ENCODE measurements around the gene HEY2.
"Not testable (repeated sequence)": the region's sequence is repeated elsewhere in the genome, so short reads cannot be mapped to it uniquely, and the experiment has no call there.

Gene HEY2

DNA sequence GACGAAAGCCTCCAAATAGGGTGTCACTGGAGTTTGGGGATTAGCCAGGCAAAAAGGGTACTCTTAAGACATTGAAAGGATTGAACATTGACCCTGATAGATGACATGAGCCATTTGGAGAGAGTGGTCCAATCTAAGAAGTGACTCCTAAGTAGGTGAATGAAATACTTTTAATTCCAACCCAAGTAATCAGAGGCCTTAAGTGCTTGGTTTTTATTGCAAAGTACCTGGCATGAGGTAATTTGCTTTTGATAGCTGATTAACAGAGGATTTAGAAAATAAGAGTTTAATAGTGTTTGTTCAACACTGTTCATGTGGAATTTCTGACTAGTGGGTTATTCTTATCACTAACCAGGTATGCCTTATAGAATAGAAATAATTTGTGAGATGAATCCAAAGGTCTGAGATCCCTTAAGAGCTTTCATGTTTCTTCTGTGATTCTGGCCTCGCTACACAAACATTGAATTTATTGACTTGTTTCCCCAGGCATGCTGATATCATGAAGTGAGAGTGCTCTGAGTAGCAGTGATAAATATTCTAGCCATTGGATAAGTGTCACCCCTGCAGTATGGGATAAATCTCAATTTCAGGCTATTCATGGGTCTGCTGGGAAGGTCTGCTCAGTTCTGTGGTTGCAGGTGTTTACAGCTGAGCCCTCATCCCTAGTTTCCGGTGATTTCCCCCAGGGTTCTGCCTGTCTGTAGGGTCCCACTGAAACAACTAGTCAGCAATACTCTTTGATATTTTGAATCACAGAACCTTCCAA is 47.9 kb downstream of the HEY2 start:
- DNase-seq, result no peak

DNA sequence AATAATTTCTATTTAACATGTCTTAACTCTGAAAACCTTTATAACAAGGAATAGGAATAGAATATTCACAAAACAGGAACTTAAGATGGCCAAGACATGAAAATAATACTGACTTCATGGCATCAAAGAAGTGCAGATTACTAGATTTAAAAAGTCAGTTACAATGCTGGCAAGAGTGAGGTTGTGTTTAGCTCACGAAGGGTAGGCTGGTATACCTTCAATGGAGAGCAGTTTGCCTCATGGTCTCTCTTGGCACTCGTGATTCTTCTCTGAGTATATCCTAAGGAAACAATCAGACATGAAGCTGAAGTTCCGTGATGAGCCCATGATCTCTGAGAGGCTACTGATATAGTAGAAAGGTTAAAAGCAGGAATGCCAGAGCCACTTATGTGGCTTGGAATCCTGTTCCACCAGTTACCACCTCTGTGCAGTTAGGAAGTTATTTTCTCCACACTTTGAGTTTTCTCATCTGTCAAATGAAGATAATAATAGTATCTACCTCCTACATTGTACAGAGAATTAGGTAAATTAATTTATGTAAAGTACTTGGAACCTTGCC is 48.5 kb downstream of the HEY2 start:
- DNase-seq, result no peak

DNA sequence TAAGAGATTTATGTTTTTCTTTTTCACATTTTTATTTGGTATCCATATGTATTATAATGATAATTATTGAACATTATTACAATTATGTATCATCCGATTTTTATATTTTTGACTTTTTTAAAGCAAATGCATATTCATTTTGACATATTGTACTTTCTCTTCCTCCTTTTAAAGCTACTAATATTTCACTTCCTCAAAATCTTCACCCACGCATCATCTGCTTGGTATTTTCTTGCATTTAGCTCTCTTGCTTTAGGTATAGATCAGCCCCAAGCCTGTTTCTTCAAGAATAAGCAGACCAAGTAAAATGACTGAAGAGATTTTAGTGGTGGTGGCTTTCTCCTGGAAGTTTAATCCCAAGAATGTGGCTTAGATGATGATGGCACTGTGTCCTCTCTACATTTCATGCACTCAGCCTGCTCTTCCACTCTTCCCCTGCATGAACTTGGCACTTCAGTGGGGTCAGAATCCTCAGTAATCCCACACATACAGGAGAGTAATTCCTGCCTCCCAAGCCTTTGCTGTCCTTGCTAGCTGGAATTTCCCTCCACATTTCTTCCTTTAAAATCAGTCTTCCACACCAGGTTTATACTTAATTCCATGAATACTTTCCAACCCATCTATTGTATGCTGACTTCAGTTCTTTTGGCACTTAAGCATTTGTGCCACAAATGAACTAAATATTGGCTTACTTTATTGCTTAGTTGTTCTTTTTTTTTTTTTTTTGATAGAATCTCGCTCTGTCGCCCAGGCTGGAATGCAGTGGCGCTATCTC is 49.5 kb downstream of the HEY2 start:
- no peak for DNase-seq

DNA sequence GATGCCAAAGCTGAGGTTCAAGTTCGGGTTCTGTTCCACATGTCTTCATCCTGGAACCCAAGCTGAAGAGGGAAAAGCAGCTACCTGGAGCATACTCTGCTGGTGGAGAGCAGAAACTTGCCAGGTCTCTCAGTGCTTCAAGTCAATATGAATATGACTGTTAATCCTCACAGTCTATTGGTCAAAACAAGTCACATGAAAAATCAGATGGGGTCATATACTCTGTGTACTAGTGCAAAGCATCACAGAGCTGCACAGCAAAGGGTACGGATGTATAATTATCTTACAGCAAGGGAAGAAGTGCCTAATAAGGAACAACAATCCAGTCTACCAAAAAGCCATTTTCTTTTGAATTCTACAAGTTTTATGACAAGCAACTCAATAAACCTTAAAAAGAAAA is 53.0 kb downstream of the HEY2 start:
- DNase-seq, result no peak

DNA sequence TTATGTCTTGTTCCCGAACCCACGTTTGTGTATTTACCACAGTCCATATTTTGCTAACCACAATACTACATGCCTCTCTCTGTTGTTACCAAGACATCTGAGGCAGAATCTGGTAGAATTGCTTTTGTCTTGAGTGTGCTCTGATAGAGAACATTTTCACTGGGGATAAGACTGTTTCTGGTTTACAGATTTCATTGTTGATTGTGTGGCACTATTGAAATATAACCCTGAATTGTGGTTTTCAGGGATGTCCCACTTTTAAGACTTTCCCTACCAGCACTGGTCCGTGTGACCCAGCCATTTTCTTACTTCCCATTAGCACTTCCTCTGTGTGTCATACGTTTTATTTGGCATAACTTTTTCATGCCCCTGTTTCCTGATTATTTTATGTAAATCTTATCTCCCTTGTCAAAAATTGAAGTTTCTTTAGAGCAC is 53.5 kb downstream of the HEY2 start:
- DNase-seq, result no peak

DNA sequence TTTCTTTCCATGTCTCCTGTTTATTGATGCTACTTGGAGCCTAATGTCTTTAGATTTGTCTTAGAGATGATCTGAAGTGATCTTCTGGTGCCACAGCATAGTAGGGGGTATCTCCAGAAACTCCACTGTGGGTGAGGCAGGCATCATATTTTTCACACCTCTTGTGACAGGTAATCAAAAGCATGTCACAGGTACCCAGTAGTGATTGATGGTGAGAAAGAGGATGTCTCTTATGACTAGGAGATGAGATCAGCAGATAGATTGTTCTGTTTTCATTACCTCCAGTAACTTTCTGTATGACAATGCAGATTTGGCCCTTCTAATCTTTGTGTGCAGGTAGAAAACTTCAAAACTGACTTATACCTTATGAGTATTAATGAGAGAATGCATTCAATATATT is 54.8 kb downstream of the HEY2 start:
- DNase-seq, result no peak

DNA sequence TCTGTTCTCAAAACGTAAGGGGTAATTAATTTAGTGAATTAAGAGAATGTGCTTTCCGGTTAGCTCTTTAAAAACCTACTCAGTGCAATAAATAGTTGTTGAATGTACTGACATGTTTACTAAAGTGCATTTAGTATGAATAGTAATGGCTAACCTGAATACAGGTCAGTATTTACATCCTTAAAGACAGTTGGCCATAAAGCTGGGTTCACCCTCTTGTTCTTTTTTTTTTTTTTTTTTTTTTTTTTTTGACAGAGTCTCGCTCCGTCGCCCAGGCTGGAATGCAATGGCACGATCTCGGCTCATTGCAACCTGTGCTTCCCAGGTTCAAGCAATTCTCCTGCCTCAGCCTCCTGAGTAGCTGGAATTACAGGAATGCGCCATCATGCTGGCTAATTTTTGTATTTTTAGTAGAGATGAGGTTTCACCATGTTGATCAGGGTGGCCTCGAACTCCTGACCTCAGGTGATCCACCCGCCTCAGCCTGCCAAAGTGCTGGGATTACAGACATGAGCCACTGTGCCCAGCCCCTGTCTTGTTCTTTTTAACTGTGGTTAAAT is 55.5 kb downstream of the HEY2 start:
- DNase-seq, result not testable (repeated sequence)

DNA sequence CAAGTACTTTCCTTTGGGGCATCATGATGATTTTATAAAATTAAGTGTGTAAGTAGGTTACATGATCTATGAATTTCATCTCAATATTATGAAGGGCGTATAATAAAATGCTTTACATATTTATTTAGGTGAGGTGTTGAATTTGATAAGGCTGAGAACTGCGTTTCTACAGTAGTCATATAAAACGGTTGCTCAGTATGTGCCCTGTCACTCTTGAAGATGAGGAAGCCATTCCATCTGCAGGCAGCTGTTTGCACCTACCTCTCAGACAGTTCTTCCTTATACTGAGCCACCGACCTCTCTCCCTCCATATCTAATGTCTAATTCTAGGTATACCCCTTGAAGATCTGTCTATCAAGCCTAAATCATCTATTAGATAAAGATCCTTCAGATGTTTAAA is 57.4 kb downstream of the HEY2 start:
- DNase-seq, result no peak

DNA sequence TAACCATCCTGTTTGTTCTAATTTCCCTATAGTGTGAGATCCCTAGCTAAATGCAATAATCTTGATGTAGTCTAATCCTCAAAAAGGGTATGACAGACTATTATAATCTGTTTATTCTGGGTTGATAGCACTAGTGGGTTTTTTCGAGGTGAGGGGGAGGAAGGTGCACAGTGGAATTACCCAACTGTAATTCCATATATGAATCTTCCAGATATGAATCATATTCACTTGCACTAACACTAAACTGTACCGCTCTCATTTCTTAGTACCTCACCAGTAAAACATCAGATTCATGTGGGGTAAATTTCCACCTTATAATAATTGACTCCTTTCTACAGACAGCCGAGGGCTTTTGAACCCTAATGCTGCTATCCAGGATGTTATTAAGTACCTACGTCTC is 57.9 kb downstream of the HEY2 start:
- DNase-seq, result no peak

DNA sequence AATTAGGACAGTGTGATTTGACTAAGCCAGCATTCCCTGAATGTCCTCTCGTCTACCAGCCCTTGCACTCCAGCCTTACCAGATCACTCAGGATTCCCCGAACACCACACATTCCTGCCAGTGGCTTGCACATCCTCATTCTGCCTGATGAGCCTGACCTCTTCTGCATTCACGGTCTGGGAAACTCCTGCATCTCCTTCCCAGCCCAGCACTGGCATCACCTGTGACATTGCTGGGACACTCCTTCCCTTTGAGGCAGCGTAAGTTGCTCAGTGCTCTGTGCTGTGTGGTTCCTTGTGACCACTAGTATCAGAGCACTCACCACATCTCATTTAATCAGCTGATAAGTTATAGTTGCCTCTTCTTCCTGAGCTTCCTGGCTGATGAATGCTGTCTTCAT is 58.6 kb downstream of the HEY2 start:
- DNase-seq, result no peak

DNA sequence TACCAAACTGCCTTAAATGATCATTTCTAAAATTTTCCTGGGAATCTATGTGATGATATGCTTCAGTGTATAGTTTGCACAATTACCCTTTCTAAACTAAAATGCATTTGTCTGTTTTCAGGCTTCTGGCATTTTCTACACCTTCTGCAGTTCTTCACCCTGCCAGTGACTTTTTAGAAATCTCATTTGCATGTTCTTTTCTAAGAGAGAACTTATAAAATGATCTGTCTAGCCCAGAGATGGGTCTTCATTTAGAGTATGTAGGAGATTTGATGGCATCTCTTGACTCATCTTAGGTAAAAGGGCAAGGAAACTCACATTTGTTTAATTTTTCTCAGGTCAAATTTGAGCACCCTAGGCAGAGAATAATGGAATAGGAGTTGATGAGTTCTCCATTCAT is 59.2 kb downstream of the HEY2 start:
- DNase-seq, result no peak

DNA sequence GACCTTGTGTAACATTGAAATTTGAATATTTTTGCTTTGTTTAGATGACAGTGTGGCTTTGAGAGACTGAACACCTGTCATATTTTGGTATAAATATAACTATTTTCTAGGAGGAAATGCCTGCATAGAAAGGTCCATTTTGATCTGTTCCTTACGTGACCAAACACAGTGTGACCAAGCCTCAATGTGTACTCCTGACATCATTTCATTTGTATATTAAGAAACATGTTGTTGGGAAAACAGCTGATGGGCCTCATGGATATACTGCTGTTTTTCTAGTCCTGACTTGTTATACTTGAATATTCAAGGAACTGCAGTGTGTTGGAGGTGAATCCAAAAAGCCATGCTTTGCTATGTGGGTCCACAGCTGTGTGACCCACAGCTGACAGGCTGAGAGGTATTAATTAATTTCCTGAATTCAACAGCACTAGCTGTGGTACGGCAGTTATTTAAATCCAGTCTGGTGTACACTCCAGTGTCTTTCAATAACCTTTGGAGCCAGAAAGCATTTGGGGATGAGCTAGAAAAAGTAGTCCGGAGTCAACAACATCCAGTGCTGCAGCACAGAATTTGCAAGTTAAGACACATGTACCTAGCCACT is 60.2 kb downstream of the HEY2 start:
- no peak for DNase-seq

DNA sequence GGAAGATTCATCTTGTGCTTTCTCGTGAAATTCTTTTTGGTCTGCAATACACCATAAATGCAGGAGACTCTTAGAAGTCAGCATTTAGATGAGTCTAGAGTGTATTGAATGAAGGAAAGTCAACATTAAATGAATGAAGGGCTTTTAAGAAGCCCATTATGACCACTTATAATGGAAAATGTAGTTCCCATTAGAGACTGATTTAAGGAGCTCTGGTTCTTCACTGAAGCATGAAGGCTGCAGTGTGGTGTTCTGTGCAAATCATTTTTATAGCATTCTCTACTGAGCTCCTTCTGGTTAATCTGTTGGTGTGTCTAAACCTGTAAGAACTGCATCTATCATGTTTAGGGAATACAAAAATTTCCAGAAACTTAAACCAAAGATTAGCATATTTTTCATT is 61.0 kb downstream of the HEY2 start:
- no peak for DNase-seq

All from right forelimb (tissue), 1 donor.